ENCODE results near the gene RBMS3.

The RBMS3 gene

GRCh38 chr3:29440413-29441305 lies 159.8 kb downstream of the RBMS3 start:
- Histone ChIP-seq H3K27me3 (ENCODE audit: low read depth, low read length) (no peaks in the 10 kb centered on the region), H3K36me3 (ENCODE audit: control insufficient read depth in 1 of 2, insufficient read depth in 2 of 2, low read length in 2 of 2) (no peaks in the 10 kb centered on the region), H3K27ac (ENCODE audit: low read length) (no peak overlapping the region), H3K4me1 (ENCODE audit: control insufficient read depth in 1 of 2, insufficient read depth in 2 of 2, low read length in 2 of 2) (no peaks in the 10 kb centered on the region), H3K9me3 (ENCODE audit: control insufficient read depth in 1 of 2, low read length in 2 of 2) (no peaks in the 10 kb centered on the region), H3K4me3 (ENCODE audit: low read depth in 1 of 2, low read length in 2 of 2) (peak overlapping the region; percentile 32 to 40)

GRCh38 chr3:29441422-29441821 lies 160.6 kb downstream of the RBMS3 start:
- H3K4me3 ChIP-seq (ENCODE audit: low read depth in 1 of 2, low read length in 2 of 2): no peak overlapping the region
- H3K27me3 ChIP-seq (ENCODE audit: low read depth, low read length): no peaks in the 10 kb centered on the region
- H3K9me3 ChIP-seq (ENCODE audit: control insufficient read depth in 1 of 2, low read length in 2 of 2): no peaks in the 10 kb centered on the region
- no peak overlapping the region for H3K27ac ChIP-seq (ENCODE audit: low read length)
- no peaks in the 10 kb centered on the region for H3K4me1 ChIP-seq (ENCODE audit: control insufficient read depth in 1 of 2, insufficient read depth in 2 of 2, low read length in 2 of 2)
- H3K36me3 ChIP-seq (ENCODE audit: control insufficient read depth in 1 of 2, insufficient read depth in 2 of 2, low read length in 2 of 2): no peaks in the 10 kb centered on the region

DNA sequence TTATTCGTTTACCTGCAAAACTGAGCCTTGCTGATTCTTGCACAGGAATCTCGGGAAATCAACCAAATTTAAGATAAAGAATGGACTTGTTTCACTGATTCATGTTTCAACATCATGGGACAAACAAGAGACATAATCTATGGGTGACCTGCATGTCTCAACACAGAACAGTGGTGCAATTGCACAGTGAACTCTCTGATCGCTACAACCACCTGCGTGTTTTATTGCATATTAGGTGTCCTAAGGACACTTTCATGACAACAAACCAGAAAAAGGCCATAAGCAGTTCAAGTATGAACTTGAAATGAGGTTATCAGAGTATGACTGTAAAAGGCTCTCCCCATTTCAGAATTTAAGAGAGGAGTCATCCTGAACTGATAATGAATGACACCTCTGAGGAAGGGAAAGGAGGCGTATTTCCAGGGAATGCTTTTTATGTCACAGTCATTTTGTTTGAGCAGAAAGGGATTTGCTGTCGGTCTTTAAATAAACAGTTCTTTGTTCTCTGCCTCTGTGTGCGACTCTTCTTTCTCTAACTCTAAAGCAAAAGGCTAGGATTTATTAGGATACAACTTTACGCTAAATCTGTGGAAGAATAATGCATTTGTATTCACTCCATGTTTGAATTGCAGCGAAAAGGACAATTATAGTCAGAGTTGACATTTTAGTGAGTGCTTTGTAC lies 167.2 kb downstream of the RBMS3 start:
- no peaks in the 10 kb centered on the region for H3K27me3 ChIP-seq (ENCODE audit: low read depth, low read length)
- H3K27ac ChIP-seq (ENCODE audit: low read length): no peak overlapping the region
- no peaks in the 10 kb centered on the region for H3K9me3 ChIP-seq (ENCODE audit: control insufficient read depth in 1 of 2, low read length in 2 of 2)

GRCh38 chr3:29451920-29452319 lies 171.0 kb downstream of the RBMS3 start:
- Histone ChIP-seq H3K4me1 (ENCODE audit: control insufficient read depth in 1 of 2, insufficient read depth in 2 of 2, low read length in 2 of 2) (peaks cover 9 to 20% of the 10 kb centered on the region in 2 donors), H3K36me3 (ENCODE audit: control insufficient read depth in 1 of 2, insufficient read depth in 2 of 2, low read length in 2 of 2) (no peaks in the 10 kb centered on the region), H3K4me3 (ENCODE audit: low read depth in 1 of 2, low read length in 2 of 2) (no peak overlapping the region), H3K9me3 (ENCODE audit: control insufficient read depth in 1 of 2, low read length in 2 of 2) (no peaks in the 10 kb centered on the region), H3K27me3 (ENCODE audit: low read depth, low read length) (no peaks in the 10 kb centered on the region), H3K27ac (ENCODE audit: low read length) (no peak overlapping the region)

More for the DNA sequence above, 167.2 kb downstream of the RBMS3 start:
- Histone ChIP-seq H3K36me3 (ENCODE audit: control insufficient read depth in 1 of 2, insufficient read depth in 2 of 2, low read length in 2 of 2) (no peaks in the 10 kb centered on the region), H3K4me3 (ENCODE audit: low read depth in 1 of 2, low read length in 2 of 2) (no peak overlapping the region), H3K4me1 (ENCODE audit: control insufficient read depth in 1 of 2, insufficient read depth in 2 of 2, low read length in 2 of 2) (peaks cover 3 to 13% of the 10 kb centered on the region in 2 donors)

DNA sequence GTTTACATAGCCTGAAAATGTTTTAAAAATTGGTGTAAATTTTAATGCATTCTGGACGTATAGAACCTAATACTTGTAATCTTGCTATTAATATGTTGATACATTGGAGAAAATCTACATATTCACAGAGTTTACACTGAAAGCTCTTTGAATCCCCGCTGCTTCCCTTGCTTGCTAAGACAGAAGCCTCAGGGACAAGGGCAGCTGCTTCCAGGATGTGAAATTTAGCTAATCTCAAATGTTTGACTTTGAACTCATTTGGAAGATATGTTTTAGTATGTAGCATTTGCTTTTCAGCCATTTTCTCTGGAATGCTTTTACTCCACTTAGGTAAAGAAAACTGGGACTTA lies 172.0 kb downstream of the RBMS3 start:
- H3K36me3 ChIP-seq (ENCODE audit: control insufficient read depth in 1 of 2, insufficient read depth in 2 of 2, low read length in 2 of 2): no peaks in the 10 kb centered on the region
- H3K4me1 ChIP-seq (ENCODE audit: control insufficient read depth in 1 of 2, insufficient read depth in 2 of 2, low read length in 2 of 2): peaks cover 9 to 18% of the 10 kb centered on the region in 2 donors
- H3K27me3 ChIP-seq (ENCODE audit: low read depth, low read length): no peaks in the 10 kb centered on the region
- H3K27ac ChIP-seq (ENCODE audit: low read length): no peak overlapping the region
- no peaks in the 10 kb centered on the region for H3K9me3 ChIP-seq (ENCODE audit: control insufficient read depth in 1 of 2, low read length in 2 of 2)
- no peak overlapping the region for H3K4me3 ChIP-seq (ENCODE audit: low read depth in 1 of 2, low read length in 2 of 2)

DNA sequence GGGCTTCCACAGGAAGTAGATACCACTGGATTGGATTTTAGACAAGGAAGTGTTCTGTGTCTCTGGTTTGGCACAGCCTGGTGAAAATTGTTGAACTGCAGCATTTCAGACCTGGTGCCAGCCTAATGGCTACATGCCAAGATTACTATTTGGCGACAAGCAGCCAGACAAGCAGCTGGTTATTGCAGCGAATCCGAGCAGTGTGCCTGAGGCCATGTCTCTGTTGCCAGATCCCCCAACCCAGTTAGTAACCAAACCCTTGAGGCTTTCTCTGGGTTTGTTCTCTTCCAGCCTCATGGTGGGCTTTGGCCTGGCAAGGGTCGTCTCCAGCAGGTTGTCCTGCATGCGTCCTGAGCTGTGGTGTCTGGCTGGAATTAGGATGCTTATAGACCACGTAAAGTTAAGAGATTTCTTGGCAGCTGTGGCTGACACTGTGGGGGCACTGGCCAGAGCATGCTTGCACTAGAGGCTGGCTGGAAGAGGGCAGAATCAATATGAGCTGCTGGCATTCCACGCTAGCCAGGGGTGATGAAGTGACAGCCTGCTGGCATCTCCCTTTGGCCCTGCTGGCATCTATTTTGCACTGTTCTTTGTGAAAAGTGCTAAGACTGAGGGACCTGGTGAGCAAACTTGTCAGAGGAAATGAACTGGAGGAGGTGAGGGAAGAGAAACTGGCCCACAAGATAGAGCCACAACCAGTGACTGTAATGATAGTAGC lies 172.6 kb downstream of the RBMS3 start:
- Histone ChIP-seq H3K36me3 (ENCODE audit: control insufficient read depth in 1 of 2, insufficient read depth in 2 of 2, low read length in 2 of 2) (no peaks in the 10 kb centered on the region), H3K27me3 (ENCODE audit: low read depth, low read length) (no peaks in the 10 kb centered on the region), H3K4me1 (ENCODE audit: control insufficient read depth in 1 of 2, insufficient read depth in 2 of 2, low read length in 2 of 2) (peaks cover 9 to 13% of the 10 kb centered on the region in 2 donors), H3K4me3 (ENCODE audit: low read depth in 1 of 2, low read length in 2 of 2) (no peak overlapping the region), H3K27ac (ENCODE audit: low read length) (no peak overlapping the region), H3K9me3 (ENCODE audit: control insufficient read depth in 1 of 2, low read length in 2 of 2) (no peaks in the 10 kb centered on the region)

DNA sequence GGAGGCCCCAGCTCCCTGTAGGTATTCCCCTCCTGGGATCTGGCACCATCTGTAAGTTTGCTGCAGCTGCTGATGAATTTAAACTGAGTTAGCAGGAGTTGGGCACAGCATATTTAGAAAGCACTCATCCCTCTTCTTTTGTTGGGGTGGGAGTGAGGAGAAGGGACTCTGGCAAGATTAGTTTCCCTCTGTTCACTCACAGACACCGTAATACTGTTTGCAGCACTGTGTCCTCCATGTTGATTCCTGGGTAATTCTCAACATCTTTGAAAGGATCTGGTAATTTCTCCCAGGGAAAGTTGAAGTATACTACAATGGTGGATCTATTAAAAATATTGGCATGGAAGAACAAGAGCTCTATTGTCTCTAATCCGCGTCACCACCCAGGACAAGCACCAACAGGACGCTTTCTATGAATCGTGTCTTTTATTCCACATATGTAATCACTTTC lies 173.3 kb downstream of the RBMS3 start:
- Histone ChIP-seq H3K27me3 (ENCODE audit: low read depth, low read length) (no peaks in the 10 kb centered on the region), H3K9me3 (ENCODE audit: control insufficient read depth in 1 of 2, low read length in 2 of 2) (no peaks in the 10 kb centered on the region), H3K4me3 (ENCODE audit: low read depth in 1 of 2, low read length in 2 of 2) (no peak overlapping the region), H3K27ac (ENCODE audit: low read length) (no peak overlapping the region), H3K36me3 (ENCODE audit: control insufficient read depth in 1 of 2, insufficient read depth in 2 of 2, low read length in 2 of 2) (no peaks in the 10 kb centered on the region), H3K4me1 (ENCODE audit: control insufficient read depth in 1 of 2, insufficient read depth in 2 of 2, low read length in 2 of 2) (peaks cover 9 to 13% of the 10 kb centered on the region in 2 donors)

- Histone ChIP-seq H3K27me3 (ENCODE audit: low read depth, low read length) (no peaks in the 10 kb centered on the region), H3K36me3 (ENCODE audit: control insufficient read depth in 1 of 2, insufficient read depth in 2 of 2, low read length in 2 of 2) (no peaks in the 10 kb centered on the region), H3K4me3 (ENCODE audit: low read depth in 1 of 2, low read length in 2 of 2) (no peak overlapping the region), H3K9me3 (ENCODE audit: control insufficient read depth in 1 of 2, low read length in 2 of 2) (no peaks in the 10 kb centered on the region), H3K4me1 (ENCODE audit: control insufficient read depth in 1 of 2, insufficient read depth in 2 of 2, low read length in 2 of 2) (peaks cover 9 to 13% of the 10 kb centered on the region in 2 donors), H3K27ac (ENCODE audit: low read length) (no peak overlapping the region)
Observed at GRCh38 chr3:29456901-29457300, 176.0 kb downstream of the RBMS3 start.

GRCh38 chr3:29463304-29463703 lies 182.4 kb downstream of the RBMS3 start:
- Histone ChIP-seq H3K4me1 (ENCODE audit: control insufficient read depth in 1 of 2, insufficient read depth in 2 of 2, low read length in 2 of 2) (peaks cover 0 to 5% of the 10 kb centered on the region in 2 donors), H3K9me3 (ENCODE audit: control insufficient read depth in 1 of 2, low read length in 2 of 2) (no peaks in the 10 kb centered on the region), H3K27me3 (ENCODE audit: low read depth, low read length) (no peaks in the 10 kb centered on the region), H3K4me3 (ENCODE audit: low read depth in 1 of 2, low read length in 2 of 2) (no peak overlapping the region), H3K27ac (ENCODE audit: low read length) (no peak overlapping the region), H3K36me3 (ENCODE audit: control insufficient read depth in 1 of 2, insufficient read depth in 2 of 2, low read length in 2 of 2) (no peaks in the 10 kb centered on the region)

GRCh38 chr3:29465836-29466235 lies 185.0 kb downstream of the RBMS3 start:
- no peaks in the 10 kb centered on the region for H3K9me3 ChIP-seq (ENCODE audit: control insufficient read depth in 1 of 2, low read length in 2 of 2)
- H3K4me3 ChIP-seq (ENCODE audit: low read depth in 1 of 2, low read length in 2 of 2): no peak overlapping the region
- H3K27ac ChIP-seq (ENCODE audit: low read length): no peak overlapping the region
- H3K27me3 ChIP-seq (ENCODE audit: low read depth, low read length): no peaks in the 10 kb centered on the region
- H3K4me1 ChIP-seq (ENCODE audit: control insufficient read depth in 1 of 2, insufficient read depth in 2 of 2, low read length in 2 of 2): peaks cover 0 to 5% of the 10 kb centered on the region in 2 donors
- H3K36me3 ChIP-seq (ENCODE audit: control insufficient read depth in 1 of 2, insufficient read depth in 2 of 2, low read length in 2 of 2): no peaks in the 10 kb centered on the region

DNA sequence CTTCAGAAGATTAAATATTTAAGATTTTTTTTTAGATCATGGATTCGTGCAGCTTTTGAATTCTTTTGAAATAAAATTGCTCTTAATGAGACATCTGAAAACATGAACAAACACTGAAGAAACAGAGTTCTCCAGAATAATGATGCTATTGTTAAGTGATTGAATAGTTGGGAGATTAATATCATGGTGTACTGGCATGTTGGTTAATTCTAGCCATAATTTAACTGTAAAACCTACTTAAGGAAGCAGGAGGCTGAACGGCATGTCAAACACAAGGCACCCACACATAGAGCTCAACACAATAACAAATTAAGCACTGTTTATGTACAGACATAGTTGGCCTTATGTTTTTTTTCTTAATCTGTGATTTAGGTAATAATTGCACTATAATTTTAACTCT lies 185.6 kb downstream of the RBMS3 start:
- no peak overlapping the region for H3K27ac ChIP-seq (ENCODE audit: low read length)
- H3K36me3 ChIP-seq (ENCODE audit: control insufficient read depth in 1 of 2, insufficient read depth in 2 of 2, low read length in 2 of 2): no peaks in the 10 kb centered on the region
- H3K9me3 ChIP-seq (ENCODE audit: control insufficient read depth in 1 of 2, low read length in 2 of 2): no peaks in the 10 kb centered on the region
- H3K27me3 ChIP-seq (ENCODE audit: low read depth, low read length): no peaks in the 10 kb centered on the region
- H3K4me3 ChIP-seq (ENCODE audit: low read depth in 1 of 2, low read length in 2 of 2): no peak overlapping the region
- H3K4me1 ChIP-seq (ENCODE audit: control insufficient read depth in 1 of 2, insufficient read depth in 2 of 2, low read length in 2 of 2): peaks cover 0 to 5% of the 10 kb centered on the region in 2 donors
